Astrocyte of the spinal cord (primary cell): ENCODE data around the gene FBL.
"Not testable (repeated sequence)": the region's sequence is repeated elsewhere in the genome, so short reads cannot be mapped to it uniquely, and the experiment has no call there.

Experiments
- DNase-seq: peaks from one replicate; pipeline ENCODE4 v3.0.0; 2011; ENCODE audit warnings: low read depth, low spot score
- H3K4me3 ChIP-seq: 2 replicates; pipeline ENCODE4 v1.5.1; 2011; ENCODE audit warnings: low read depth, mild to moderate bottlenecking, low read length, moderate library complexity
- in situ Hi-C: cut with HindIII; loops from 2 replicates; pipeline ENCODE4 v1.10.0; 2017; ENCODE audit warnings: low sequenced_read_pairs
- TF ChIP-seq, protein P1 (sequence below): IDR thresholded peaks from 2 replicates; pipeline ENCODE4 v1.5.1; 2012; ENCODE audit warnings: low read depth, mild to moderate bottlenecking, low read length, inconsistent platforms

The FBL gene

GRCh38 chr19:39845933-39846677 lies at the start of gene FBL:
Gene FBL (minus strand): TSS chr19:39846379. CDS start chr19:39846300, 79 bp downstream.
- in situ Hi-C loops: no loop called here
- TF ChIP-seq, protein P1, sequence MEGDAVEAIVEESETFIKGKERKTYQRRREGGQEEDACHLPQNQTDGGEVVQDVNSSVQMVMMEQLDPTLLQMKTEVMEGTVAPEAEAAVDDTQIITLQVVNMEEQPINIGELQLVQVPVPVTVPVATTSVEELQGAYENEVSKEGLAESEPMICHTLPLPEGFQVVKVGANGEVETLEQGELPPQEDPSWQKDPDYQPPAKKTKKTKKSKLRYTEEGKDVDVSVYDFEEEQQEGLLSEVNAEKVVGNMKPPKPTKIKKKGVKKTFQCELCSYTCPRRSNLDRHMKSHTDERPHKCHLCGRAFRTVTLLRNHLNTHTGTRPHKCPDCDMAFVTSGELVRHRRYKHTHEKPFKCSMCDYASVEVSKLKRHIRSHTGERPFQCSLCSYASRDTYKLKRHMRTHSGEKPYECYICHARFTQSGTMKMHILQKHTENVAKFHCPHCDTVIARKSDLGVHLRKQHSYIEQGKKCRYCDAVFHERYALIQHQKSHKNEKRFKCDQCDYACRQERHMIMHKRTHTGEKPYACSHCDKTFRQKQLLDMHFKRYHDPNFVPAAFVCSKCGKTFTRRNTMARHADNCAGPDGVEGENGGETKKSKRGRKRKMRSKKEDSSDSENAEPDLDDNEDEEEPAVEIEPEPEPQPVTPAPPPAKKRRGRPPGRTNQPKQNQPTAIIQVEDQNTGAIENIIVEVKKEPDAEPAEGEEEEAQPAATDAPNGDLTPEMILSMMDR: no peak
- peak; percentile 88 for DNase-seq
- H3K4me3 ChIP-seq: peak within 1 kb of the TSS; percentile 83

GRCh38 chr19:39895096-39895495 lies 48.9 kb upstream of the FBL start:
- H3K4me3 ChIP-seq, DNase-seq, in situ Hi-C loops: not testable (repeated sequence)

DNA sequence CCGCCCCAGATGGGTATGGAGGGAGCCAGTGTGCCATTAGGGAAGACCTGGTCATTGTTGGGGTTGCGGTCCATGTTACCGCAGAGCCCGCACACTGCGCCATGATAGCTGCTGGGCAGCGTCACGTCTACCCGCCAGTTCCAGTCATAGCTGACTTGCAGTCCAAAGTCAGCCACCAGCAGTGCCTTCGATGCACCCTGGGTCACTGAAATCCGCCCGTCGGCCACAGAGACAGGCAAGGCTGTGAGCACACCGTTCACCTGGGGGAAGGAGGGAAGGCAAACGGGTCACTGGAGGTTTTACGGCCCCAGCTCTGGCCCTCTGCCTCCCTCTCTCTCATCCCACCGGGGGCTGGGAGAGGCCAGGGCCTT lies 48.0 kb upstream of the FBL start:
- DNase-seq, in situ Hi-C loops, H3K4me3 ChIP-seq: not testable (repeated sequence)

DNA sequence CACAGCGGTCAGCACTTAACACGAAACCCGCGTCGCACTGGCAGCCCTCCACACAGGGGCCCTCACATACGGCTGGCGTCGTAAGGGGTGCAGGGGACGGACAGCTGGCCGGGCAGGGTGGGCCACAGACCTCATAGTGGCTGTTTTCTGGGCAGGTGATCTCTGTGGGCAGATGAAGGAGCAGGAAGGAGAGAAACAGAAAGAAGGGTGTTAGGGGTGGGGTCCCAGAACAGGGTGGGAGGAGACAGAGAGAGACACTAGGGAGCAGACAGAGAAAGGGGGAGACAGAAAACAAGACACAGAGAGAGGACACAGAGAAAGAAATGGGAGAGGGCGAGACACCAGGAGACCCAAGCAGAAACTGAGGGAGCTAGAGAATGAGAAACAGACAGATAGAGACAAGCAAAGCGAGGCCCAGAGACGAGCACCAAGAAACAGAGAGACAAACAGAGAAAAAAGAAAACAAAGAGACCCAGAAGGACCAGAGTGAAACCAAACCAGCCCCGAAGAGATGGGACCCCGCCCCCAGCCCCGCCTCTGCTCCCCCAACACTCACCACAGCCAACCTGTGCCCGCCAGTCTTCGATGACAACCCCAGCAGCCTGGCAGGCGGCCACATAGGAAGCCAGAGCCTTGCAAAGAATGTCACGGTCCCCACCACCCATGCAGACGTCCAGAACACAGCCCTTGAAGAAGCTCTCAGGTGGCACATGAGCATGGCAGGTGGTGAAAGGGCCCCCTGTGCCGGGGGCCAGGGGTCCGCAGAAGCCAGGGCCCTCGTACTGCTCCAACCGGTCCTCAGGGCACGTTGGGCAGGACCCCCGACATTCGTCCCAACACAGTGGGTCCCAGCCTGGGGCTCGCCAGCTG lies 47.4 kb upstream of the FBL start:
- in situ Hi-C loops, H3K4me3 ChIP-seq, DNase-seq: not testable (repeated sequence)

DNA sequence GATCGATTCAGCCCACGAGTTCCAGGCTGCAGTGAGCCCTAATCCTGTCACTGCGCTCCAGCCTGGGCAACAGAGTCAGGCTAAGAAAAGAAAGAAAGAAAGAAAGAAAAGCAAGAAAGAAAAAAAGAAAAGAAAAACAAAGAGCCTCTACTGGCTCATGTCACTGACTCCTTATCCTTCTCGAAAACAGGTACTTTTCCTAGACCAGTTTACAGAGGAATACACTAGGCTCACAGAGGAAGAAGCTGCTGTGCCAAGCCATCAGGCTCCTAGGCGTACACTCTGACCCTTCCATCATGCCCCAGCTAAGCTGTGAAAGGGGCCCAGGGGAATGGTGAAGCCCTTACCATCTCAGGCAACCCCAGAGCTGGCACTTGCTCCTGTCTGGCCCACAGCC lies 46.3 kb upstream of the FBL start:
- in situ Hi-C loops, H3K4me3 ChIP-seq, DNase-seq: not testable (repeated sequence)

GRCh38 chr19:39891660-39892505 lies 45.7 kb upstream of the FBL start:
- DNase-seq, H3K4me3 ChIP-seq, in situ Hi-C loops: not testable (repeated sequence)

- H3K4me3 ChIP-seq: no peak overlapping the region
- in situ Hi-C loops: no loop called here
- DNase-seq: no peak
- TF ChIP-seq, protein P1: no peak
Measured at GRCh38 chr19:39890755-39891551, 44.8 kb upstream of the FBL start.

DNA sequence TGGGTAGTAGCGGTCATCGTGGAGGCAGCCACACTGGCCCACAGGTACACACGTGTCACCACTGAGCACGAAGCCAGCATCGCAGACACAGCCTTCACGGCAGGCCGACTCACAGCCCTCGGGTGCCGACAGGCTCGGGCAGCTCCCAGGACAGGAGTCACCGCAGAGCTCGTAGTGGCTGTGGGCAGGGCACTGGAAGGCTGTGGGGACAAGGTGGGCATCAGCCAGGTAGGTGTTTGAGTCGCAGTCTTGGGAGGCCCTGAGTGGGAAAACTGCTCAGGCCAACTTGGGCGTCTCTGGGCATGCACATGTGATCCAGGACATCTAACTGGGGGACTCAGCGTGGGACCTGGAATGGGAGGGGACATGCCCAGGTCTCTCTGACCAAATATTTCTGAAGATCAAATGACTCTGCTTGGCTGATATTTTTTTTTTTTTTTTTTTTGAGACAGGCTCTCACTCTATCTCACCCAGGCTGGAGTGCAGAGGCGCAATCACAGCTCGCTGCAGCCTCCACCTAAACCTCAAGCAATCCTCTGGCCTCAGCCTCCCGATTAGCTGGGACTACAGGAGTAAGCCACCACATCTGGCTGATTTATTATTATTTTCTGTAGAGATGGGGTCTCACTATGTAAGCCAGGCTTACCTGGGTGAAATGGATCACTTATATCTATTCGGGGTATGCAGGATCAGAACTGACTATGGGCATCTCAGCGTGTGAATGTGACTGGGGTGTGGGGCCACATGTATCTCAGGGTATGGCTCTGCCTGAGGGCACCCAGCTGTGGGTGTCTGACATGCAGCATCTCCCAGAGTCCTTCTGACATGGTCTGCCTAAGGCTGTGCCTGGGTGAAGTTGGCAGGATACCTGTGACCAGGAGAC lies 43.9 kb upstream of the FBL start:
- in situ Hi-C loops, DNase-seq: not testable (repeated sequence)

GRCh38 chr19:39887456-39887951 lies 41.3 kb upstream of the FBL start:
- H3K4me3 ChIP-seq, DNase-seq, in situ Hi-C loops: not testable (repeated sequence)

More for the DNA sequence above, 43.9 kb upstream of the FBL start:
- H3K4me3 ChIP-seq: not testable (repeated sequence)

DNA sequence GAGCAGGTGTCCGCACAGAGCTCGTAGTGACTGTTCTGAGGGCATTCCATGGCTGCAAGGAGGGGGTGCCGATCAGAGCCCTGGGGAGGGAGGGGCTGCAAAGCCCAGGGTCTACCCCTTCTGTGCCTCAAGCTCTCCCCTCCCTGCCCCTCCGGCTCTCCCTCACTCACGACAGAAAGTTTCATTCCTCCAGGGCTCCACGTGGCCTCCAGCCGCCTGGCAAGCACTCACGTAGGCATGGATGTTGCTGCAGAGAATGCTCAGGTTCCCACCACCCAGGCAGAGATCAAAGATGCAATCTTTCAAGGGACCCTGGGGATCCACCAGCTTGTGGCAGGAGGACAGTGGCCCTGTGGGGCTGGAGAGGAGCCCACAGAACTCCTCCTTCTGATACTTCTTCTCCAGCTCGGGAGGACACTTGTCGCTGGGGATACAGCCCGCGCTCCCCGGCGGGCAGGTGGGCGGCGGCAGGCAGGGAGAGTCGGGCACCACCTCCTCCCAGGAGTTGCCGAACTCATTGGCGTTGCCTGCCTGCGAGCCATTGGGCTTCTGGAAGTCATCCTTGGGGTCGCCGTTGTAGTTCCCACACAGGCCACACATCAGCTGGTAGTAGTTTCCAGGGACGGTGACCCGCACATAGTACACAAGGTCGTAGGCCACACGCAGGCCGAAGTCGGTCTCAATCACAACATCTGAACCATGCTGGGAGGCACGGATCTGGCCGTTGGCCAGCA lies 39.8 kb upstream of the FBL start:
- H3K4me3 ChIP-seq, in situ Hi-C loops, DNase-seq: not testable (repeated sequence)

DNA sequence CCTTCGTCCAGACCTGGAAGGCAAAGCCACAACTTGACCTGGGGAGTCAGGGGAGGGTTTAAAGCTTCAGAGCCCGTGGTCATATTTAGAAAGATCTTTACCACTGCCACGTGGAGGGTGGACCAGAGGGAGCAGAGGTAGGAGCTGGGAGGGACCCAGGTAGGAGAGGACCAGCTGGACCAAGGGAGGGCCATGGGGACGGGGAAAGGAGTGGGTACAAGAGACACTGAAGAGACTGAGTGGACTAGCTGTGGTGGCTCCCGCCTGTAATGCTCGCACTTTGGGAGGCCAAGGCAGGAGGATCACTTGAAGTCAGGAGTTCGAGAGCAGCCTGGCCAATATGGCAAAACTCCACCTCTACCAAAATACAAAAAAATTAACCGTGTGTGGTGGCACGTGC lies 38.5 kb upstream of the FBL start:
- DNase-seq, in situ Hi-C loops, H3K4me3 ChIP-seq: not testable (repeated sequence)

DNA sequence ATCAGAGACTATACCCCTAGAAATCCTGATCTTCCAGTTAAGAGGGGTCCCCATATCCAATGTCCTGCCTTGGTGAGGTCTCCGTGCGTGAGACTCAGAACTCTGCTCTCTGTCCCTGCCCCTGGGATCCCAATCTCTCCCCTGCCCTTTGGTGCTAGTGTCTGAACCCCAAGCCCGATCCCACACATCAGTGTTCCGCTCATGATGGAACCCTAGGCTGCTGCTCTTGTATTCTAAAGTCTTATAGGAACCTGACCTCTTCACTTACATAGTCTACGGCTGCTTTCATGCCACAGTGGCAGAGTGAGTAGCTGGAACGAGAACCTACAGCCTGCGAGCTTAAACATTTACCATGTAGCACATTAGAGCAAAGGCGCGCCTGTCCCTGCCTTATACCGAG lies 36.5 kb upstream of the FBL start:
- DNase-seq, H3K4me3 ChIP-seq, in situ Hi-C loops: not testable (repeated sequence)
